K562 (cell line): ENCODE data around the gene PTPRR. TPM values are rescaled to one million over a fixed set of nuclear protein-coding genes. Genes with fewer than 3 reads are reported as not detected.

ENCODE experiments used
- ATAC-seq: fragments of 200-7000 bp; cut with Tn5 transposase; 3 replicates; pipeline ENCODE4 v1.9.1; 2020; ENCODE audit warnings: moderate library complexity
- BruUV-seq: library from RNA; stranded (reverse); fragments of 400-500 nt; replicated peaks from 2 replicates; lab custom pipeline; 2021; lab: Mats Ljungman, UMichigan
- CTCF ChIA-PET: fragments of 300-600 bp; formaldehyde crosslinking; extraction: SDS; loops from one replicate; lab custom pipeline; 2021; ENCODE audit warnings: low intra/inter-chr PET ratio; lab: Yijun Ruan, JAX
- POLR2A ChIA-PET: fragments of 300-600, 350-650 bp; sonication (Branson Sonifier 250); formaldehyde crosslinking; extraction: SDS; loops from one replicate; lab custom pipeline; 2021; ENCODE audit warnings: antibody characterized with exemption, inconsistent platforms; lab: Yijun Ruan, JAX
- DNase-seq, 4 experiments: peaks; one replicate each; pipeline versions ENCODE4 v3.0.0 to v3.0.0-alpha.2; 2011 to 2018; ENCODE audit warnings: low spot score in 3 of 4, mixed read lengths in 3 of 4; ENCODE audit errors: extremely low read depth in 1 of 4
- FAIRE-seq: peaks from 2 replicates; lab custom pipeline; 2011; peaks lifted over from hg19 to GRCh38; lab: Jason Lieb, UNC
- H2AFZ ChIP-seq: 2 replicates; pipeline ENCODE4 v1.6.0; 2011; ENCODE audit warnings: low read depth, low read length, control low read depth, inconsistent platforms
- H3K27ac ChIP-seq: fragments of 200-600 bp; 3 replicates; pipeline ENCODE4 v1.8.0; 2011; ENCODE audit warnings: low read depth, mild to moderate bottlenecking, control low read depth, inconsistent platforms, low read length, moderate library complexity, mixed read lengths; ENCODE audit errors: extremely low read depth
- H3K27me3 ChIP-seq, 2 experiments: fragments of 300-600 bp in 1 of 2; 2 replicates in 1 of 2; 3 replicates in 1 of 2; pipeline versions ENCODE4 v1.6.0 to v1.8.0; 2011; ENCODE audit warnings: inconsistent platforms in 2 of 2, low read length in 2 of 2, mild to moderate bottlenecking in 1 of 2, mixed read lengths in 1 of 2, moderate library complexity in 1 of 2; ENCODE audit not compliant: control insufficient read depth in 2 of 2, insufficient read depth in 2 of 2
- H3K36me3 ChIP-seq: fragments of 300-600 bp; 3 replicates; pipeline ENCODE4 v1.8.0; 2011; ENCODE audit warnings: mild to moderate bottlenecking, low read length, inconsistent platforms; ENCODE audit not compliant: control insufficient read depth, insufficient read depth
- H3K4me1 ChIP-seq, 2 experiments: fragments of 200-600 bp in 1 of 2; replicated peaks in 1 of 2; 2 replicates in 1 of 2; 3 replicates in 1 of 2; pipeline versions ENCODE4 v1.5.1 to v1.8.0; 2011; ENCODE audit warnings: inconsistent platforms in 2 of 2, low read length in 2 of 2, mild to moderate bottlenecking in 1 of 2, mixed read lengths in 1 of 2, moderate library complexity in 1 of 2; ENCODE audit not compliant: control insufficient read depth in 2 of 2, insufficient read depth in 2 of 2
- H3K4me2 ChIP-seq: 2 replicates; pipeline ENCODE4 v1.6.1; 2011; ENCODE audit warnings: low read length, control low read depth, inconsistent platforms, mixed read lengths; ENCODE audit not compliant: insufficient read depth
- H3K4me3 ChIP-seq: fragments of 200-600 bp; sonication (generic), shearing (Covaris generic); 2 replicates; pipeline ENCODE4 v1.5.1; 2016; ENCODE audit warnings: control low read depth, inconsistent platforms
- H3K79me2 ChIP-seq: fragments of 200-600 bp; 3 replicates; pipeline ENCODE4 v1.8.0; 2011; ENCODE audit warnings: low read length, inconsistent platforms; ENCODE audit not compliant: control insufficient read depth, insufficient read depth
- H3K9ac ChIP-seq, 2 experiments: 2 replicates each; pipeline versions ENCODE4 v1.6.0 to v1.6.1; 2011; ENCODE audit warnings: low read depth in 2 of 2, low read length in 2 of 2, control low read depth in 1 of 2, inconsistent platforms in 1 of 2, mild to moderate bottlenecking in 1 of 2, mixed read lengths in 1 of 2; ENCODE audit not compliant: insufficient read depth in 1 of 2
- H3K9me1 ChIP-seq: one replicate; pipeline ENCODE4 v1.6.0; 2011; ENCODE audit warnings: inconsistent platforms, mild to moderate bottlenecking, low read length, moderate library complexity; ENCODE audit not compliant: control insufficient read depth, insufficient read depth
- H3K9me3 ChIP-seq: replicated peaks from 2 replicates; pipeline ENCODE4 v1.5.1; 2011; ENCODE audit warnings: low read depth, low read length, inconsistent platforms; ENCODE audit not compliant: control insufficient read depth, insufficient read depth
- H4K20me1 ChIP-seq: replicated peaks from 2 replicates; pipeline ENCODE4 v1.6.1; 2011; ENCODE audit warnings: low read length, inconsistent platforms, mixed read lengths; ENCODE audit not compliant: control insufficient read depth, insufficient read depth
- CBFB ChIP-seq: sonication (generic); formaldehyde crosslinking; IDR thresholded peaks from 2 replicates; pipeline ENCODE4 v1.4.0; 2020; ENCODE audit warnings: mild to moderate bottlenecking, missing genetic modification reagents
- CEBPB ChIP-seq: fragments of 450-650 bp; IDR thresholded peaks from 2 replicates; pipeline ENCODE4 v1.6.1; 2016; ENCODE audit warnings: missing genetic modification characterization, missing compliant biosample characterization
- EP400 ChIP-seq: fragments of 450-650 bp; IDR thresholded peaks from 2 replicates; pipeline ENCODE4 v1.6.1; 2017; ENCODE audit warnings: antibody characterized with exemption, mild to moderate bottlenecking, moderate library complexity
- ETV1 ChIP-seq: fragments of 450-650 bp; conservative IDR thresholded peaks from 2 replicates; pipeline ENCODE4 v1.6.1; 2016; ENCODE audit warnings: missing genetic modification characterization, control low read depth, low read depth, missing compliant biosample characterization
- GMEB1 ChIP-seq: fragments of 250-450 bp; sonication (Bioruptor Pico); IDR thresholded peaks from 2 replicates; pipeline ENCODE4 v1.4.0; 2020; ENCODE audit warnings: mild to moderate bottlenecking
- KDM4B ChIP-seq, 2 experiments: fragments of 450-650 bp in 1 of 2; sonication (generic) in 1 of 2; IDR thresholded peaks; 2 replicates each; pipeline ENCODE4 v1.6.1; 2016 to 2017; ENCODE audit warnings: borderline replicate concordance in 2 of 2, antibody characterized with exemption in 1 of 2, low read depth in 1 of 2, mild to moderate bottlenecking in 1 of 2
- OTX1 ChIP-seq: fragments of 450-650 bp; formaldehyde crosslinking; IDR thresholded peaks from 2 replicates; pipeline ENCODE4 v1.4.0; 2022; ENCODE audit warnings: mild to moderate bottlenecking
- PBX2 ChIP-seq, 2 experiments: IDR thresholded peaks in 1 of 2; conservative IDR thresholded peaks in 1 of 2; 2 replicates each; pipeline ENCODE4 v1.6.1; 2016; ENCODE audit warnings: low read depth in 2 of 2, mild to moderate bottlenecking in 1 of 2, missing compliant biosample characterization in 1 of 2, missing genetic modification characterization in 1 of 2, moderate library complexity in 1 of 2
- RBM25 ChIP-seq: fragments of 200-400 bp; formaldehyde crosslinking; IDR thresholded peaks from 2 replicates; pipeline ENCODE4 v1.6.1; 2018; ENCODE audit warnings: low read length, low read depth, moderate library complexity; ENCODE audit not compliant: severe bottlenecking
- RERE ChIP-seq: sonication (generic); formaldehyde crosslinking; IDR thresholded peaks from 2 replicates; pipeline ENCODE4 v1.8.0; 2023; ENCODE audit warnings: missing genetic modification reagents, mild to moderate bottlenecking, borderline replicate concordance
- ZNF175 ChIP-seq: fragments of 200-800 bp; sonication (Bioruptor generic); IDR thresholded peaks from 2 replicates; pipeline ENCODE4 v1.6.1; 2016; ENCODE audit warnings: low read depth, mild to moderate bottlenecking, missing genetic modification characterization, missing compliant biosample characterization
- WGBS: fragments of 100-300 bp; shearing (Covaris generic); methylation state at CpG from one replicate; pipeline ENCODE4 v1.1.6; 2016; ENCODE audit warnings: low coverage, mixed read lengths; ENCODE audit not compliant: insufficient coverage; ENCODE audit errors: missing lambda C conversion rate; 5-methylcytosine and 5-hydroxymethylcytosine counted together
- in situ Hi-C: fragments of 300-500 bp; cut with MboI; formaldehyde crosslinking; loops from 4 replicates; pipeline ENCODE4 v1.15.0; 2018; ENCODE audit warnings: inconsistent platforms, mixed read lengths
- intact Hi-C: fragments of 100-400 bp; cut with micrococcal nuclease; formaldehyde crosslinking; loops from 2 replicates; pipeline ENCODE4 v1.14.2; 2022
- polyA plus RNA-seq, 8 experiments: library from polyadenylated mRNA; depleted of rRNA in 4 of 8; stranded (reverse) in 5 of 8; unstranded in 3 of 8; fragments of >200 nt; fragmentation: Nextera tagmentation in 2 of 8; fragmentation: Illumina TruSeq in 1 of 8; extraction: Ambion mirVana in 2 of 8; extraction: Trizol in 1 of 8; gene quantifications; 2 replicates each; pipeline versions ENCODE4 v1.2.1 to v1.2.3, GENCODE V29; 2011 to 2014; ENCODE audit warnings: inconsistent platforms in 1 of 8, missing spikeins in 1 of 8
- total RNA-seq, 7 experiments: library from RNA; depleted of rRNA in 6 of 7; stranded (reverse); fragments of >200 nt in 6 of 7; fragmentation: Illumina TruSeq in 2 of 7; extraction: Trizol in 2 of 7; gene quantifications; 2 replicates each; pipeline versions ENCODE4 v1.2.1 to v1.2.3, GENCODE V29; 2011 to 2021; ENCODE audit warnings: low replicate concordance in 1 of 7

Gene PTPRR
- total and polyA plus RNA-seq, 9 of the 15 experiments (the other 6 are each of a cell fraction or from before 2014, with no cell fraction given), result 6.6 to 41.7 (median 12.3) TPM

GRCh38 chr12:70757830-70758493 lies 162.6 kb downstream of the PTPRR start:
- no peaks in the 10 kb centered on the region for H3K27me3 ChIP-seq
- H3K4me3 ChIP-seq, result no peak overlapping the region
- WGBS, result 47% methylated on average over 1 of the region's 1 CpG
- no peaks in the 10 kb centered on the region for H3K9me1 ChIP-seq
- H3K36me3 ChIP-seq, result no peaks in the 10 kb centered on the region
- peak; percentile 57 for ATAC-seq
- peaks cover 0 to 15% of the 10 kb centered on the region in 2 experiments; a peak in 3 of 5 replicates for H3K4me1 ChIP-seq
- H3K4me2 ChIP-seq, result no peak overlapping the region
- no peaks in the 10 kb centered on the region for H3K9me3 ChIP-seq
- peak overlapping the region; percentile 28; the same call in 1 of the 2 replicates for H2AFZ ChIP-seq
- ChIA-PET POLR2A (no interaction called here), CTCF (no interaction called here)
- intact Hi-C loops, result no loop called here
- DNase-seq, result peak; percentile 19 to 63 (median 39)
- no peaks in the 10 kb centered on the region for H3K79me2 ChIP-seq
- BruUV-seq, result no TSS peak
- in situ Hi-C loops, result no loop called here
- FAIRE-seq, result peak; percentile 83
- no peak overlapping the region for H3K9ac ChIP-seq
- H4K20me1 ChIP-seq, result no peaks in the 10 kb centered on the region
- peak overlapping the region; percentile 70; the same call in 1 of the 3 replicates for H3K27ac ChIP-seq
- TF ChIP-seq RERE (CRISPR knock-in tag) (no peak), CBFB (CRISPR knock-in tag) (no peak), CEBPB (tag) (no peak), OTX1 (CRISPR knock-in tag) (no peak), GMEB1 (CRISPR knock-in tag) (no peak), EP400 (no peak), ZNF175 (no peak), KDM4B (IDR thresholded peaks at IDR 0.05; ENCODE audit: borderline replicate concordance in 2 of 2, low read depth in 1 of 2) (no peak), PBX2 (CRISPR knock-in tag; IDR thresholded peaks at IDR 0.05; ENCODE audit: low read depth) (no peak), PBX2 (tag; conservative IDR thresholded peaks at IDR 0.05; ENCODE audit: low read depth) (no peak), RBM25 (no peak), ETV1 (tag) (no peak)
